ENCODE measurements around the gene MXRA8. TPM values are rescaled to one million over a fixed set of nuclear protein-coding genes. Genes with fewer than 3 reads are reported as not detected.
A peak's percentile ranks its signal among the peaks of the same experiment; 100 is the strongest.

MXRA8 gene
- total RNA-seq, 1 donor from 2014 or later = 136 TPM

DNA sequence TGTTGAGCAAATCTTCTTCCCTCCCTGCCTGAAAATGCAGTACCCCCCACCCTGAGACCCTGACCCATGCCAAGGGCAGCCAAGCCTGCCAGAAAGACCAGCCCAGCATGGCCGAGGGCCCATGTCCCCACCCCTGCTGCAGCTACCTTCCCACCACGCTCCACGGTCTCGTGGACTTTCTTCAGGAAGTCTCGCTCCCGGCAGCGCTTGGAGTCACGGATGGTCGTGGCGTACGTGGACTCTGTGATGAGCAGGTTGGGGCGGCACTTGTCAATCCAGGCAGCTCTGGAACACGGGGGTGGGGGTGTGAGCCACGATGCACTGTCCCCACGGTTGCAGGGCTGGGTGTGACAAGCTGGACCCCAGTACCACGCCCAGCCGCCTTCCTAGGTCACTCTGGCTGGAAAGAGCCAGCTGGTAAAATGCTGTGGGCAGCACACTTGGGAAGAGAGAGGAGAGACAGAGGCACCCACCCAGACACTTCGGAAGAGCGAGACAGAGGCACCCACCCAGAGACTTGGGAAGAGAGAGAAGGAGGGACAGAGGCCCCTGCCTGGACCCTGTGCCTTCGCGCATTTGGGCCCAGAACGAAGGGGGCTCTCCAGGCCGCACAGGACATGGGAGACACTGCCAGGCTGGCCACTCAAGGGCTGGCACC, 43.5 kb downstream of the MXRA8 start:
- intact Hi-C loops (cut with DNase I) = no loop called here
- Histone ChIP-seq H3K36me3 (peaks cover 0 to 48% of the 10 kb centered on the region in 2 donors), H3K4me3 (no peak overlapping the region), H3K27ac (no peak overlapping the region), H3K27me3 (no peaks in the 10 kb centered on the region), H3K4me1 (peaks cover 26% of the 10 kb centered on the region), H3K9me3 (no peaks in the 10 kb centered on the region)
- DNase-seq (ENCODE audit: extremely low spot score in 2 of 2) = no peak
- TF ChIP-seq POLR2A (IDR thresholded peaks at IDR 0.05) = no peak

- peaks cover 30% of the 10 kb centered on the region for H3K4me1 ChIP-seq
- H3K27me3 ChIP-seq = no peaks in the 10 kb centered on the region
- H3K9me3 ChIP-seq = no peaks in the 10 kb centered on the region
- intact Hi-C loops (cut with DNase I) = no loop called here
- no peak for DNase-seq (ENCODE audit: extremely low spot score in 2 of 2)
- TF ChIP-seq POLR2AphosphoS5 (IDR thresholded peaks at IDR 0.05; ENCODE audit: insufficient read depth in 1 of 2, low read depth in 1 of 2) (no peak), POLR2A (IDR thresholded peaks at IDR 0.05) (no peak)
- TF ChIP-seq, protein P1, sequence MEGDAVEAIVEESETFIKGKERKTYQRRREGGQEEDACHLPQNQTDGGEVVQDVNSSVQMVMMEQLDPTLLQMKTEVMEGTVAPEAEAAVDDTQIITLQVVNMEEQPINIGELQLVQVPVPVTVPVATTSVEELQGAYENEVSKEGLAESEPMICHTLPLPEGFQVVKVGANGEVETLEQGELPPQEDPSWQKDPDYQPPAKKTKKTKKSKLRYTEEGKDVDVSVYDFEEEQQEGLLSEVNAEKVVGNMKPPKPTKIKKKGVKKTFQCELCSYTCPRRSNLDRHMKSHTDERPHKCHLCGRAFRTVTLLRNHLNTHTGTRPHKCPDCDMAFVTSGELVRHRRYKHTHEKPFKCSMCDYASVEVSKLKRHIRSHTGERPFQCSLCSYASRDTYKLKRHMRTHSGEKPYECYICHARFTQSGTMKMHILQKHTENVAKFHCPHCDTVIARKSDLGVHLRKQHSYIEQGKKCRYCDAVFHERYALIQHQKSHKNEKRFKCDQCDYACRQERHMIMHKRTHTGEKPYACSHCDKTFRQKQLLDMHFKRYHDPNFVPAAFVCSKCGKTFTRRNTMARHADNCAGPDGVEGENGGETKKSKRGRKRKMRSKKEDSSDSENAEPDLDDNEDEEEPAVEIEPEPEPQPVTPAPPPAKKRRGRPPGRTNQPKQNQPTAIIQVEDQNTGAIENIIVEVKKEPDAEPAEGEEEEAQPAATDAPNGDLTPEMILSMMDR (IDR thresholded peaks at IDR 0.05) = no peak
- H3K27ac ChIP-seq = no peak overlapping the region
- H3K36me3 ChIP-seq = peaks cover 0 to 42% of the 10 kb centered on the region in 2 donors
- no peak overlapping the region for H3K4me3 ChIP-seq
Measured at GRCh38 chr1:1314237-1314586, 44.1 kb downstream of the MXRA8 start.

- intact Hi-C loops (cut with DNase I) = no loop called here
- peaks cover 31% of the 10 kb centered on the region for H3K4me1 ChIP-seq
- TF ChIP-seq POLR2A (IDR thresholded peaks at IDR 0.05) = no peak
- TF ChIP-seq, protein P1 (IDR thresholded peaks at IDR 0.05) = no peak
- TF ChIP-seq POLR2AphosphoS5 (IDR thresholded peaks at IDR 0.05; ENCODE audit: insufficient read depth in 1 of 2, low read depth in 1 of 2) = no peak
- H3K27ac ChIP-seq = no peak overlapping the region
- no peak for DNase-seq (ENCODE audit: extremely low spot score in 2 of 2)
- no peak overlapping the region for H3K4me3 ChIP-seq
- H3K36me3 ChIP-seq = peaks cover 0 to 42% of the 10 kb centered on the region in 2 donors
- H3K27me3 ChIP-seq = no peaks in the 10 kb centered on the region
- H3K9me3 ChIP-seq = no peaks in the 10 kb centered on the region
Measured at GRCh38 chr1:1313500-1314236, 44.7 kb downstream of the MXRA8 start.

GRCh38 chr1:1312450-1313314, 45.7 kb downstream of the MXRA8 start:
- intact Hi-C loops (cut with DNase I) = no loop called here
- Histone ChIP-seq H3K4me3 (no peak overlapping the region), H3K36me3 (peaks cover 0 to 42% of the 10 kb centered on the region in 2 donors), H3K4me1 (peaks cover 25% of the 10 kb centered on the region), H3K27me3 (no peaks in the 10 kb centered on the region), H3K9me3 (no peaks in the 10 kb centered on the region), H3K27ac (no peak overlapping the region)
- no peak for DNase-seq (ENCODE audit: extremely low spot score in 2 of 2)
- TF ChIP-seq, protein P1 (IDR thresholded peaks at IDR 0.05) = no peak
- peak in 1 of 2 donors; percentile 12 for TF ChIP-seq POLR2AphosphoS5 (IDR thresholded peaks at IDR 0.05; ENCODE audit: insufficient read depth in 1 of 2, low read depth in 1 of 2)

Data from vagina (tissue), 2 donors.